GM19468 (cell line): ENCODE results near the gene NIF3L1.
A peak's percentile ranks its signal among the peaks of the same experiment; 100 is the strongest.

ENCODE experiments used
- ATAC-seq: cut with Tn5 transposase; IDR thresholded peaks from one replicate; pipeline ENCODE4 v1.9.1; 2021; ENCODE audit warnings: mild to moderate bottlenecking, moderate library complexity, moderate number of reproducible peaks; ENCODE audit not compliant: unreplicated experiment; ENCODE audit errors: extremely low read depth

Gene NIF3L1, protein sequence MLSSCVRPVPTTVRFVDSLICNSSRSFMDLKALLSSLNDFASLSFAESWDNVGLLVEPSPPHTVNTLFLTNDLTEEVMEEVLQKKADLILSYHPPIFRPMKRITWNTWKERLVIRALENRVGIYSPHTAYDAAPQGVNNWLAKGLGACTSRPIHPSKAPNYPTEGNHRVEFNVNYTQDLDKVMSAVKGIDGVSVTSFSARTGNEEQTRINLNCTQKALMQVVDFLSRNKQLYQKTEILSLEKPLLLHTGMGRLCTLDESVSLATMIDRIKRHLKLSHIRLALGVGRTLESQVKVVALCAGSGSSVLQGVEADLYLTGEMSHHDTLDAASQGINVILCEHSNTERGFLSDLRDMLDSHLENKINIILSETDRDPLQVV

DNA sequence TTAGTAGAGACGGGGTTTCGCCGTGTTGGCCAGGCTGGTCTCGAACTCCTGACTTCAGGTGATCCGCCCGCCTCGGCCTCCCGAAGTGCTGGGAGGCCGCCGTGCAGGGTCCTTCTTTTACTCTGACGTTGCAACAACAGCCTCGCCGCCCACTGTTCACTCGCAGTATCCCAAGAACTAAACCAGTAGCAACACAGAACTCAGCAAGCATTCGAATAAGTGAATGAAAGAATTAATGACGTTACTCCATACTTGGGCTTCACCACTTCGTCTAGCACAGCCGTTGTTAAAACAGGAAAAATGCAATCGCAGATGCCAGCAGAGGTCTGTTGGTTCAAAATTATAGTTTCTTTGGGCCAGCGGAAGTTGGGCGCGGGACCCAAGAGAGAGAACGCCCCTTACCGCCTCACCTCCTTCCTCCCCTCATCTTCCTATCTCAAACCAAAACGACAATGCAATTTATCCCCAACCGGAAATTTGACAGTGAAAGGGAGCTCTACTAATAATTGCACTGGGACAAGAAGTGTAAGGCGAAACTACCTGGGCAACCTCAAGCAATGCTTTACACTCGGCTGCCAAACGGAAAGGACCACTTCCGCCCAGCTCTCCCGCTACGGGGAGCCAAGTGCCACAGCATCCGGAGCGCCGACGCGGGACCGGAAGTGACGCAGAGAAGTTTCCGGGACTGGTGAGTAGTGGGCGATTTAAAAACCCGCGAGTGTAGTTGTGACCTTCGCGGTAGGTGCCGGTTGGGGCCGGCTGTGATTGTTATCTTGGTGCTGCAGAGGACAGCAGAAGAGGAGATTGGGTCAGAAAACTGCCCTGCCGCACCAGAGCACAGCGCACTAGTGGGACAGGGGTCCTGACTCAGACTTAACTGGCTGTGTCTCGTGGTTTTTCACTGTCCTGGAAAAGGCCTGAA, at the start of gene NIF3L1, which contains the start of gene PPIL3:
Gene NIF3L1 (plus strand): TSS at position 668 of the 922 bp plus-strand sequence. CDS start 2,573 bp downstream, outside the sequence.
Gene PPIL3 (minus strand): TSS at position 374 of the 922 bp plus-strand sequence. CDS start 1,462 bp downstream, outside the sequence.
- peak; percentile 95 for ATAC-seq

DNA sequence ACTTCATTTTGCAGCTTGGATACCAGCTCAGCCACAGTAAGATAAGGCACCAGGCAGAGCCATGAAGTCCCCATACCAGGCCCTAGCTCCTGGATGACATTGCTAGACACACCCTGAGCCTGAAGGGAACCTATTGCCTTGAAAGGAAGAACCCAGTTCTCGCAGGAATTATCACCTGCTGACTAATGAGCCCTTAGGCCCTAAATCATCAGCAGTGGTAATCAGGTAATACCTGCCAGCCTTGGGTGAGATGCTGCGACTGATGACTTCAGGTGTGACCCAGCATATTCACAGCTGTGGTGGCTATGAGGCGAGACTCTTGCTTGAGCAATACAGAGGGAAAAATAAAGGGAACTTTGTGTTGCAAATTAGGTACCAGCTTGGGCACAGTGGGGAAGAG, 49.7 kb upstream of the NIF3L1 start:
- no peak for ATAC-seq

DNA sequence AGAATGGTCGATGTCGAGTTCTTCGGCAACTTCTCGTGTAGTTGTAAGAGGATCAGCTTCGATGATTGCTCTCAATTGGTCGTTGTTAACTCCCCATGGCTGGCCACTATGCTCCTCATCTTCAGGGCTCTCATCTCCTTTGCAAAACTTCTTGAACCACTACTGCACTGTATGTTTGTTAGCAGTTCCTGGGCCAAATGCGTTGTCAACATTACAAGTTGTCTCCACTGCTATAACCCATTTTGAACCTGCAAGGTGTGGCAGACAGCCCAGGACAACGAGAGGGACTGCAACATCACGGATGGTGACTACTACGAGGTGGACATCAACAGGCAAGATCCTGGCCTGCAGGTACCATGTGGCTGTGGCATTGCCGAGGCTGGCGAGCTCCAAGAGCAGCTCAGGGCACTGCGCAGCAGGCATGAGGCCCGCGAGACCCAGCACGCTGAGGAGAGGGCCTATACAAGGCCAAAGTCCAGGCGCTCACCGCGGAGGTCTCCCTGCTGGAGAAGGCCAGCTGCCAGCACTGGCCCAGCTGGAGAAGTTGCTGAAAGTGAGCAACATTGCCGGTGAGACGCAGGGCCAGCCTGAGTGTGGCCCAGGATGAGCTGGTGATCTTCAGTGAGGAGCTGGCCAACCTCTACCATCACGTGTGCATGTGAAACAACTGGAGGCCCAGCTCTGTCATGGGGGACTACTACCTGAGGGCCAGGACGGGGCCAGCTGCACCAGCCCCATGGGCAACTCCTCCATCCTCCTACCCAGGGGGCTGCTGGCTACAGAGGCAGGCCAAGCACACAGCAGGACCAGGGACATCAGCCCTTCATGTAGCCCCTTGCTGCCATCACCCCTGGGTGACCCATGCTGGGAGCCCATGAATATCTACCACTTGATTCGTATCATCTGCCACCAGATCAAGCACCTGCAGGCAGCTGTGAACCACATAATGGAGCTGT, 44.9 kb upstream of the NIF3L1 start:
- no peak for ATAC-seq

DNA sequence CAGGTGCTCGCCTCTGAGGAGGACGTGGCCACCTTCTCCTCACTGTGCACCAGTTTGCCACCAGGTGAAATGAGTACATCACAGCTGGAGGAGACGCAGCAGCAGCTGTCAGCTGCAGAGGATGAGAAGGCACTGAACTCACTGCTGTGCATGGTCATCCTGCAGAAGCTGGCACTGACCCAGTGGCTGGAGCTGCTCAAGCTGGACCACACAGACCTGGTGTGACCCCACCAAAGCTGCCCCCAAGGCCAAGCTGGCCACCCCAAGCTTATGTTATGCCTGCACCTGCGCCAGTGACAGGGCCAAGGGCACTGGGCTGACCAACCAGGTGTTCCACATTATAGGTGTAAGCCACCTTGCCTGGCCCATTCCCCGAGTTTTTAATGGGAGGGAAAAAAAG, 44.0 kb upstream of the NIF3L1 start:
- no peak for ATAC-seq

DNA sequence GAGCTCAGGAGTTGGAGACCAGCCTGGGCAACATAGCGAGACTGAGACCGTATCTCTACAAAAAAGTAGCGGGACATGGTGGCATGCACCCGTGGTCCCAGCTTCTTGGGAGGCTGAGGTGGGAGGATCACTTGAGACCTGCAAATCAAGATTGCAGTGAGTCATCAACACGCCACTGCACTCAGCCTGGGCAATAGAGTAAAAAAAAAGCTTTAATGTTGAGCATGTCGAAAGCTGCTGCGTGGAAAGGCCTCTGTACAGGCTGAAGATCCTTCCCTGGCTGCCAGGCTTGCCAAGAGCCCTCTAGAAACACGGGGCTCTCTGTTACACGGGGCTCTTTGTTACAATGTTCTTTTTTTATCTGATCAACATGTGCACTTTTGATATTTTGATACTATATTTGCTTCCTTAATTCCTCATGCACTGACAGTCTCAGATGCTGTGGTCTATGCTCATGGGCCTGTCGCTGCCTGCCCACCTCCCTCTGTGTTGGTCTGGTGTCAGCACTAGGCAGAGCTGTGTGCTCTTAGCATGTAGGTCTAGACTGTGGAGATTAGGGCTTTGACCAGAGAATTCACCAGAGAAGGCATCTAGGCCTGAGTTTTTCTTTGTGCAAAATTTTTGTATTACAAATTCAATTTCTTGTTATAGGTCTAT, 43.4 kb upstream of the NIF3L1 start:
- no peak for ATAC-seq

DNA sequence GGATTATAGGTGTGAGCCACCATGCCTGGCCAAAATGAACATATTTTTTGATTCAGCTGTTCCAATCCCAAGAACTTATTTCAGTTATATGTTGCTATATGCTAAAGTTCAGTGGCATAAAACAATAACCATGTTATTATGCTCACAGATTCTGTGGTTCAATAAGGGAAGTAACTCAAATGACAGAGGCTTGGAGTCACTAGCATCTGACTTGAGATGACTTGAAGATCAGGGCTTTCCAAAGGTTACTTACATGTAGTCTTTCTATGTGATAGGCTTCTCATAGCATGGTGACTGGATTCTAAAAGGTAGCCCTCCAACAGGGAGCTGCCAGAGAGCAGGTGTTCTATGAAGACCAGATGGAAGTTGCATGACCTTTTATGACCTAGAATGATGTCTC, 41.9 kb upstream of the NIF3L1 start:
- no peak for ATAC-seq

DNA sequence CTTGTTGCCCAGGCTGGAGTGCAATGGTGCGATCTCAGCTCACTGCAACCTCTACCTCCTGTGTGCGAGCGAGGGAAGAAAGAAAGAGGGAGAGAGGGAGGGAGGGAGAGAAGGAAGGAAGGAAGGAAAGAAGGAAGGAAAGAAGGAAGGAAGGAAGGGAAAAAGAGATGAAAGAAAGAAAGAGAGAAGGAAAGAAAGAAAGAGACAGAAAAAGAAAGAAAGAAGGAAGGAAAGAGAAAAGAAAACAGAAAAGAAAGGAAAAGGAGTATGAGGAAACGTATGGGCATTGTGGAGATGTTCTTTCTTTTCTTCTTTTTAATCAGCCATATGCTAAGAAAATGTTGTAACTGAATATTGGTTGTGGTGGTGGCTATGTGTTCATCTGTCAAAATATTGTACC, 41.2 kb upstream of the NIF3L1 start:
- no peak for ATAC-seq

DNA sequence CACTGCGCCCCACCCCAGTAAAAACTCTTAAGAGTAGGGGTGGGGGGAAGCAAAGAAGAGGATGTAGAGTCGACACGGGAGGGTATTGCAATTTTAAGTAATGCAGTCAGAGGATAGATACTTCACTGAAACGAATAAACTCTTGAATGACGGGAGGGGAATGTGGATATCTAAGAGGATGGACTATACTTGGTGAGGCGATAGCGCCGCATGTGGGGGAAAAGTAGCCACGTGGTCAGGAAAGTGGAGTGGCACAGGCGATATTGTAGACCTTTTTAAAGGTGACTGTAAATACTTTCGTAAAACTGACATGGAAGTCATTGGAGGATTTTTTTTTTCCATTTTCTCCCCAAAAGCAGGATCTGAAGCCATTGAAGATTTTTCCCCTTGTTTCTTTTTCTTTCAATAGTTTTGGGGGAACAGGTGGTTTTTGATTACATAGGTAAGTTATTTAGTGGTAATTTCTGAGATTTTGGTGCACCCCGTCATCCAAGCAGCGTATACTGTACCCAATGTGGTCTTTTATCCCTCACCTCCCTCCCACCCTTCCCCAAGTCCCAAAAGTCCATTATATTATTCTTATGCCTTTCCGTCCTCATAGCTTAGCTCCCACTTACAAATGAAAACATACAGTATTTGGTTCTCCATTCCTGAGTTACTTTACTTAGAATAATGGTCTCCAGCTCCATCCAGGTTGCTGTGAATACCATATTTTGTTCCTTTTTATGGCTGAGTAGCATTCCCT, 38.5 kb upstream of the NIF3L1 start:
- no peak for ATAC-seq

DNA sequence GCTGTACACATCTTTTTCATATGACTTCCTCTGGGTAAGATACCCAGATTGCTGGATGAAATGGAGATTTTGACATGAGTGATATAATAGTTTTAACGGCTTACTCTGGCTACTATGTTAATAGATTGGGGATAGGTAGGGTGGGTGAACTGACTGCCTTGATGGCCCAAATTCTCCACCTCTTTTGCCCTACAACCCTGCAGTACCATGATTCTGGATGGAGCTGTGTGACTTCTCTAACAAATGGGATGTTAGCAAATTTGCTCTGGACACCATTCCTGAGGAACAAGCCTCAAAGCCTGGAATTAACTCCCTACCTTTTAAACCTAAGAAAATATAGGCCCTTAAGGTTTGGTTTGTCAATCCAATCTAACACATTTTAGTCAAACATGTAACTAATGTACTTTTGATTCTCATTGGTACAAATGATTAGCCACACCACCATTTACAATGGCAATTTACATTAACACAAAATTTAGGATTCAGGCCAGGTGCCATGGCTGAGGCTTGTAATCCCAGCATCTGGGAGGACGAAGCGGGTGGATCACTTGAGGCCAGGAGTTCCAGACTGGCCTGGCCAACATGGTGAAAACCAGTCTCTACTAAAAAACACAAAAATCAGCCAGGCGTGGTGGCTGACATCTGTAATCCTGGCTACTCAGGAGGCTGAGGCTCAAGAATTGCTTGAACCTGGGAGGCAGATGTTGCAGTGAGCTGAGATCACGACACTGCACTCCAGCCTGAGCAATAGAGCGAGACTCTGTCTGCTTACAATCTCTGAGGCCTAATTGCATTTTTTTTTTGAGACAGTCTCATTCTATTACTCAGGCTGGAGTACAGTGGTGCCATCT, 37.5 kb upstream of the NIF3L1 start:
- no peak for ATAC-seq

DNA sequence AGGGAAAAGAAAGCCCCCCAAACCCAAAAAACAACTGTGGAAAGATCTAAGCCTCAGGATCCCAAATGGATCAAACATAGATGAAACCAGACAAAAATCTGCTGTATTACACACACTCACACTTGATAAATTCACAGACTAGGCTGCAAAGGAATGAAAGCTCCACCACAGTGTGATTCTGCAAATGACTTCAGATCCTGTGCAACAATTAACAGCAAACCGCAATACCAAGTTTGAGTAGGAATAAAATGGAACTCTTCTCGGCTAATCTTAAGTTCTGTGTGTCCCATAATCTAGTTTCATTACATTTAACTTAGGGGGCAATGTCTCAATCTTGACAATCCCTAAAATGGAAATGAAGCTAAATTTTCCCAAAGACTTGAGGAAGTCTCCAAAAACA, 36.6 kb upstream of the NIF3L1 start:
- ATAC-seq, result no peak

DNA sequence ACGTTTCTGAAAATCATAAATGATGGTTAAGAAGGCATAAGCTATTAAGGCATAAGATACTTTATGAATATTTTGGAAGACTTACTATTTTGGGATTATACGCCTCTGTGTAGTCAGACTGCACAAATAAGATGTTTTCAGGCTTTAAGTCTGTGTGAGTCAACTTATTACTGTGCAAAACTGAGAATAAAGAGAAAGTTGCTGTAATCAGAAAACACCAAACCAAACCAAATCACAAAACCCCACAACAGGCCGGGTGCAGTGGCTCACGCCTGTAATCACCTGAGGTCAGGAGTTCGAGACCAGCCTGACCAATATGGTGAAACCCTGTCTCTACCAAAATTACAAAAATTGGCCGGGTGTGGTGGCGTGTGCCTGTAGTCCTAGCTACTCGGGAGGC, 32.4 kb upstream of the NIF3L1 start:
- ATAC-seq, result no peak

DNA sequence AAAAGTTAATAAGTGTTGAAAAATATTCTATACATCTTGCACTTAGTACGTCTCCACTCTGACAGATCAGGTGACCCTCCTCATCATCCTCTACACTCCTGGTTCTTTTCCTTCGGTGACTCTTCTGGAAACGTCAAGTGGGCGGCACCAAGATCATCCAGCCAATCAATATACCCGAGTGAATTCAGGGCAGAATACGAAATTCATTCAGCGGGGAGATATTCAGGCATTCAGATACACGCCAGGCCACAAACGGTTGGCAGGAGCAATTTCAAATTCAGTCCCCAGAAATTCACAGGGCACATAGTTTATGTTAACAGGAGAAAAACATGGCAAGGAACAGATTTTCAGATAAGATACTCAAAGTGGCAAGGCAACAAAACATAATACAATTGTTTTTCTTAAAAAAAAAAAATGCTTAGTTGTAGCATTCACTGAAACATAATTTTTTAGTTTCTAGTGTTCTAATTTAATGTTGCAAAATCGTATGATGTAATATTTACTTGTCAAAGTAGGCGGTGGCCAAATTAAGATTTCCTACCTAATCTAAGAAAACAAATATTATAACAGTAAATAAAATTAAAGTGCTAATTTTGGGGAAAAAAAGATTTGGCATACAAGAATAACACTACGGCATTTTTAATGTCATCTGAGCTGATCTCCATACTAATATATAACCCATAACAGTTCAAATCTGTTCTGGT, 28.9 kb upstream of the NIF3L1 start:
- no peak for ATAC-seq

DNA sequence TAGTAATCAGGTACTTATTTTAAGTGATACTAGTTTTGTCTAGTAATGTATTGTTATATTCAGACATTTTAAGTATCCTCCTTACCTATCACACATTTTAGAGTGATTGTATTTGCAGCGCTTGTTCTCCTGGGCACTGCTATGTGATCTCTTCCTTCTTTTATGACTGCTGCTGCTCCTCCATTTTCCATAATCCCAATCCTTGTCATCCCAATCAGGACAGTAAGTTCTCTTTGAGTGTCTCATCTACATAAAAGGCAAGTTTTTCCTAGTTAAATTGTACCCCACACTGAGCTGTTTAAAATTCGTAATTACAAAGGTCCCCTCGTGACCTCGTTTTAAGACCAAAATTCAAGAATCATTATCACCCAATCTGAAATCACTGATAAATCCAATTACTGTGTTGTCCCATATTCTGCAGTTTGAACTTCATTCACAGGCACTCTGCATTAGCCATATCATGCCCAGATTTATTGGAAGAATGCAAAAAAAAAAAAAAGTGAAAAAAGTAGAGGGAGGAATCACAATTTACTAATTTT, 27.5 kb upstream of the NIF3L1 start:
- ATAC-seq, result no peak

DNA sequence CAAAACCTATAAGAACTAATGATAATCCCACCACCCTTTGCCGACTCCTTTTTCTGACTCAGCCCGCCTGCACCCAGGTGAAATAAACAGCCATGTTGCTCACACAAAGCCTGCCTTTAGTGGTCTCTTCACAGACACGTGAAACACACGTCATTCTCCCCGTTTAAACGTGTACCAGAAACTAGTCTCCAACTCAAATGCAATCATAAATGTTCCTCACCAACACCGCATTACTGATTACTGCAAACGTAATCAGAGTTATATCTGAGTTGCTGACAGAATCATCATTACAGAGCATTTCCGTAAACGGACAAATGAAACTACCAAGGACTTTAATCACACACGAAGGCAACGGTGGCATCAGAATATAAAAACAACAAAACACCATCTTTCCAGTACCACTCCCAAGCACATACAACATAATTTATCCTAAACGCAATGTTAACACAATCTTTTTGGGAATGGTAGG, 26.6 kb upstream of the NIF3L1 start:
- ATAC-seq, result no peak

DNA sequence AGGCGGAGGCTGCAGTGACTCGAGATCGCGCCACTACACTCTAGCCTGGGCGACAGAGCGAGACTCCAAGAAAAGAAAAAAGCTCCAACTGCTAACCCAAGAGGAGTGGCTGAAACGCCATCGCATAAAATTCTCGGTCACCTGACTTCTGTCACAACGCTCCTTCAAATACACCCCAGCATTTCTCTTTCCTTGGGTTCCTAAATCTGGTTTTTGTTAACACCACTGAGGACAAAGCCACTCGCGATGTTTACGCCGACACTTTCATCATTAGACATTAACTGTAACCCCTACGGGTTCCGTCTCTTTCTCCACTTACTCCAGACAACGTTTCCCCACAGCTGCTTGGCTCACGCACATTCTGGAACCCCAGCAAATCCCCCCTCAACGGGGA, 25.4 kb upstream of the NIF3L1 start:
- no peak for ATAC-seq

DNA sequence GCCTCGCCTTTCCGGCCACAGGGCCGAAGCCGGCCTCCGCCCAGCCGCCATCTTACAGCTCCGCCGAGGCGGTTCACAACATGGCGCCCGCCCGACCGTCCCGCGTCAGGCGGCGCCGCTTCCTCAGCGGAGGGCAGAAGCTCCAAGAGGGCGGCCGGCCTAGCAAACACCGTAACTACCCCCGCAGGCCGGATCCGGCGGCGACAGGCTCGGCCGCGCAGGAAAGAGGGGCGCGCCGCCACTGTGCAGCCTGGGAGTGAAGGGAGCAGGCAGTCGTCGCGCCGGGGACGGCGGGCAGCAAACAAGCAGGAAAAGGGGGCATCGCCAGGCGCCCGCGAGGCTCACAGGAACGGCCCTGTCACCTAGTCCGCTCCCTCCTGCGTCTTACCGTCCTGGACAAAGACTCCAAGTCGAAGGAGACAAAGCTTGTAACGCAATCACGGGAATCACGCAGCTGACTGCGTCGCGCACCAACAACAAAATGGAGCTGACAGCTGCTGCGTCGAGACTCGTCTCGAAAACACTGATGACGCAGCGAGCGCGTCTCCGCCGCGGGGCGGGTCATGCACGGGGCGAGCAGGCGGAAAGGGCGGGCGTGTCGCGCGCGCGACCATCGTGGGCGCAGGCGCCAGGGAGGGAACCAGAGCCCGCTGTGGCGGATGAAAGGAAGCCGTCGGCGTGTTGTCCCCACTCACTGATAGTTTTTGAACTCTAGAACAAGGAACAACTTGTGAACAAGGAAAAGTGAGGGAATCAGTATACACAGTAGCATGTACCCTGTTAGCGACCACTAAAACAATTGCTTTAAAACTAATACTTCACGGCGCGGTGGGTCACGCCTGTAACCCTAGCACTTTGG, 24.8 kb upstream of the NIF3L1 start, which contains the start of gene CLK1:
Gene CLK1 (minus strand): TSS at position 483 of the 859 bp plus-strand sequence. CDS start 2,796 bp downstream, outside the sequence.
- ATAC-seq, result peak; percentile 91
